MM.1S (cell line): ENCODE data around the gene HECTD4.

Source experiments
- DNase-seq: peaks from one replicate; pipeline ENCODE4 v3.0.0-alpha.2; 2015
- H2AFZ ChIP-seq: fragments of 300-600 bp; sonication (generic); 2 replicates; pipeline ENCODE4 v1.6.0; 2016; ENCODE audit warnings: antibody characterized with exemption, low read length
- H3F3A ChIP-seq: fragments of 300-600 bp; sonication (generic); 2 replicates; pipeline ENCODE4 v1.6.1; 2016; ENCODE audit warnings: mild to moderate bottlenecking, antibody characterized with exemption, low read length, moderate library complexity, mixed read lengths; ENCODE audit not compliant: insufficient read depth
- H3K27ac ChIP-seq: fragments of 300-600 bp; sonication (generic); 2 replicates; pipeline ENCODE4 v1.5.1; 2016; ENCODE audit warnings: mild to moderate bottlenecking, low read length
- H3K27me3 ChIP-seq: fragments of 300-600 bp; sonication (generic); replicated peaks from 2 replicates; pipeline ENCODE4 v1.6.0; 2016; ENCODE audit warnings: low read length; ENCODE audit not compliant: insufficient read depth
- H3K36me3 ChIP-seq: fragments of 300-600 bp; sonication (generic); replicated peaks from 2 replicates; pipeline ENCODE4 v1.6.1; 2016; ENCODE audit warnings: mild to moderate bottlenecking, low read length, mixed read lengths; ENCODE audit not compliant: insufficient read depth
- H3K4me1 ChIP-seq: fragments of 300-600 bp; sonication (generic); 2 replicates; pipeline ENCODE4 v1.6.1; 2016; ENCODE audit warnings: low read length, mixed read lengths
- H3K4me2 ChIP-seq: fragments of 300-600 bp; sonication (generic); 2 replicates; pipeline ENCODE4 v1.6.0; 2016; ENCODE audit warnings: low read depth, low read length
- H3K4me3 ChIP-seq: fragments of 300-600 bp; sonication (generic); 2 replicates; pipeline ENCODE4 v1.5.1; 2016; ENCODE audit warnings: low read length, mixed read lengths
- H3K79me2 ChIP-seq: fragments of 300-600 bp; sonication (generic); 2 replicates; pipeline ENCODE4 v1.6.1; 2016; ENCODE audit warnings: mixed run types, low read length, mixed read lengths
- H3K9ac ChIP-seq: fragments of 300-600 bp; sonication (generic); 2 replicates; pipeline ENCODE4 v1.6.1; 2016; ENCODE audit warnings: low read length, mixed read lengths
- H3K9me2 ChIP-seq: fragments of 300-600 bp; sonication (generic); replicated peaks from 2 replicates; pipeline ENCODE4 v1.6.1; 2016; ENCODE audit warnings: mild to moderate bottlenecking, low read length, mixed read lengths; ENCODE audit not compliant: insufficient read depth
- H3K9me3 ChIP-seq: fragments of 300-600 bp; sonication (generic); replicated peaks from 2 replicates; pipeline ENCODE4 v1.6.1; 2016; ENCODE audit warnings: mild to moderate bottlenecking, low read length, mixed read lengths; ENCODE audit not compliant: insufficient read depth
- H4K20me1 ChIP-seq: fragments of 300-600 bp; sonication (generic); 2 replicates; pipeline ENCODE4 v1.6.1; 2016; ENCODE audit warnings: mild to moderate bottlenecking, low read length, moderate library complexity, mixed read lengths; ENCODE audit not compliant: insufficient read depth
- EZH2 ChIP-seq: fragments of 300-600 bp; sonication (generic); optimal IDR thresholded peaks from 2 replicates; pipeline ENCODE3; 2017; ENCODE audit warnings: low read depth, mild to moderate bottlenecking, antibody characterized with exemption, low read length, mixed read lengths
- EZH2phosphoT487 ChIP-seq: fragments of 300-600 bp; sonication (generic); IDR thresholded peaks from 2 replicates; pipeline ENCODE4 v1.6.1; 2018; ENCODE audit warnings: antibody characterized with exemption, low read length
- TF ChIP-seq, protein P1 (sequence below): fragments of 300-600 bp; sonication (generic); IDR thresholded peaks from 2 replicates; pipeline ENCODE4 v1.5.1; 2016; ENCODE audit warnings: antibody characterized with exemption, low read length, mixed read lengths

HECTD4 gene

DNA sequence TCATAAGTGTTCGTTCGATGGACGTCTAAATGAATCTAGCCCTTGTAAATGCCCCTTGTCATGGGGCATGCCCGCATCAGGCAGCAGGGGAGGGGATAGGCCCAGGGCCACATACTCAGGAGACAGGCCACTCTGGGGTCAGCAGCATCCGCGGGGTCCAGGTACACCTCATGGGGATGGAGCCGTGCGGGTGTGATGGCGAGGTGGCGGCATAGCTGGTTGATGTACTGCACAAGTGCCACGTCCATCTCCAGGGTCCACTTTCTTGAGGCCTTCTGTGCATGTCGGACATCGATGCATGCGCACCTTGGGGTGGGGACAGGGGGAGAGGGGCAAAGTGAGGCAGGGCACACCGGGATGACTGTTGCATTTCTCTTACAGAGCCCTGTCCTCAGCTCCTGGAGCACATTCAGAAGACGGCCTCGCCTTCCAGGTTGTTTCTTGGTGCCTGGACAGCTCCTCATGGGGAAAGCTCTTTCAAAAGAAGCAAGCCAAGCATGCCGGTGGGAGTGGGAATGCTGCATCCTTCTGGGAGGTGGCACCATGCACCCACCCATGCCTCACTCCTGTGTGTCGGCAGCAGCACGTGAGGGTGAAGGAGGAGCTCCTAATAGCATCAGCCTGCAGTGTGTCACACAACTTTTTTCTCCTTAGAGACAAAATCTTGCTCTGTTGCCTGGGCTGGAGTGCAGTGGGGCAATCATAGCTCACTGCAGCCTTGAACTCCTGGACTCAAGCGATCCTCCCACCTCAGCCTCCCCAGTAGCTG, 209.5 kb downstream of the HECTD4 start:
- no peak overlapping the region for H2AFZ ChIP-seq
- H3K9me2 ChIP-seq = no peaks in the 10 kb centered on the region
- DNase-seq = no peak
- no peaks in the 10 kb centered on the region for H3K36me3 ChIP-seq
- H3K4me2 ChIP-seq = no peak overlapping the region
- H3F3A ChIP-seq = no peaks in the 10 kb centered on the region
- H3K4me3 ChIP-seq = no peak overlapping the region
- H3K27ac ChIP-seq = no peak overlapping the region
- no peaks in the 10 kb centered on the region for H3K4me1 ChIP-seq
- H4K20me1 ChIP-seq = no peaks in the 10 kb centered on the region
- TF ChIP-seq, protein P1, sequence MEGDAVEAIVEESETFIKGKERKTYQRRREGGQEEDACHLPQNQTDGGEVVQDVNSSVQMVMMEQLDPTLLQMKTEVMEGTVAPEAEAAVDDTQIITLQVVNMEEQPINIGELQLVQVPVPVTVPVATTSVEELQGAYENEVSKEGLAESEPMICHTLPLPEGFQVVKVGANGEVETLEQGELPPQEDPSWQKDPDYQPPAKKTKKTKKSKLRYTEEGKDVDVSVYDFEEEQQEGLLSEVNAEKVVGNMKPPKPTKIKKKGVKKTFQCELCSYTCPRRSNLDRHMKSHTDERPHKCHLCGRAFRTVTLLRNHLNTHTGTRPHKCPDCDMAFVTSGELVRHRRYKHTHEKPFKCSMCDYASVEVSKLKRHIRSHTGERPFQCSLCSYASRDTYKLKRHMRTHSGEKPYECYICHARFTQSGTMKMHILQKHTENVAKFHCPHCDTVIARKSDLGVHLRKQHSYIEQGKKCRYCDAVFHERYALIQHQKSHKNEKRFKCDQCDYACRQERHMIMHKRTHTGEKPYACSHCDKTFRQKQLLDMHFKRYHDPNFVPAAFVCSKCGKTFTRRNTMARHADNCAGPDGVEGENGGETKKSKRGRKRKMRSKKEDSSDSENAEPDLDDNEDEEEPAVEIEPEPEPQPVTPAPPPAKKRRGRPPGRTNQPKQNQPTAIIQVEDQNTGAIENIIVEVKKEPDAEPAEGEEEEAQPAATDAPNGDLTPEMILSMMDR = no peak
- TF ChIP-seq EZH2 = no peak
- no peak for TF ChIP-seq EZH2phosphoT487
- H3K79me2 ChIP-seq = no peaks in the 10 kb centered on the region
- H3K9me3 ChIP-seq = no peaks in the 10 kb centered on the region
- no peak overlapping the region for H3K9ac ChIP-seq
- no peaks in the 10 kb centered on the region for H3K27me3 ChIP-seq

DNA sequence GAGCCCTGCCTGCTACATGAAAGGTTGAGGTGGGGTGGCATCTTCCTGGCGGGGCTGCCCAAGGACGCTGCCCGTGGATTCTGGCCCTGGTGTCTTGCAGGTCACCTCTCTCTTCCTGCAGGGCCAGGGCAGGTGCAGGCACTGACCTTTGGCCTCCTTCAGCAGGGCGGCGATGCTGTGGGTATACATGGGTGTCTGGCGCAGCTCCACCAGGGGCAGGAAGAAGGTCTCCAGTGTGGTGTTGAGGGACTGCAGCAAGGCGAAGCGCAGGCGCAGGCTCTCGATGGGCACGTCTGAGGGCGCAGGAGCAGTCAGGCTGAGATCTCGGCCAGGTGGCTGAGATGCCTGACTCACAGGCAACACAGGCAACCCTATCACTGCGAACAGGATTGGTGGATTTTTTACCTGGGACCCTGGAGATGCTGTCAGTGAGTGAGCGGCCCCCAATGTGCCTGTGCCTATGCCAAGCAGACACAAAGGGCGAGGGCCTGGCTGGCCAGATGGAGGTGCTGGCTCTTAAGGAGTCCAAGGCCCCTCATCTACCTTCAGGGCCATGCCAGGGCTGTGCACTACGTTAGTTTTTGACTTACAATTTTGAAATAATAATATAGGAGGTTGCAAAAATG, 211.1 kb downstream of the HECTD4 start:
- H3K79me2 ChIP-seq = no peaks in the 10 kb centered on the region
- no peaks in the 10 kb centered on the region for H3K9me2 ChIP-seq
- H4K20me1 ChIP-seq = no peaks in the 10 kb centered on the region
- H3K27ac ChIP-seq = no peak overlapping the region
- no peaks in the 10 kb centered on the region for H3F3A ChIP-seq
- TF ChIP-seq EZH2phosphoT487 = no peak
- TF ChIP-seq, protein P1 = no peak
- no peak for TF ChIP-seq EZH2
- DNase-seq = no peak
- no peaks in the 10 kb centered on the region for H3K36me3 ChIP-seq
- no peaks in the 10 kb centered on the region for H3K9me3 ChIP-seq
- H3K4me3 ChIP-seq = no peak overlapping the region
- no peaks in the 10 kb centered on the region for H3K4me1 ChIP-seq
- no peaks in the 10 kb centered on the region for H3K27me3 ChIP-seq
- no peak overlapping the region for H3K4me2 ChIP-seq
- H3K9ac ChIP-seq = no peak overlapping the region
- no peak overlapping the region for H2AFZ ChIP-seq

DNA sequence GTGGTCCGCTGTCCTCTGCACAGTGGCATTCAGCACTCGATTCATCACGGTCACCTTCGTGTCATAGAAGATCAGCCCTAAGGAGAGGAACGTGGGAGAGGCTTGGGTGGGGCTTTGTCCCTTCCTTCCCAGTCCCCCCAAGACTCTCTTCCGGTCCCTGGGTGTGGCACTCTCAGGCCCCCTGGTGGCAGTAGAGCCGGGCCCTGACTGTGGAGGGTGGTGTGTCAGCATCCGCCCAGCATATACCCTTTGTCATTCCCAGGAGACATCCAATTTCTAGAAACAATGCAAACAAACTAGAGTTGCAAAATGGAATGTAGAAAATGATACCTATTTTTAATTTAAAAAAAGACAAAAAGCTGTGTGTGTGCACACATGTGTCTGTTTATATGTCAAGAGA, 211.9 kb downstream of the HECTD4 start:
- Histone ChIP-seq H3K4me2 (no peak overlapping the region), H4K20me1 (no peaks in the 10 kb centered on the region), H3K9me2 (no peaks in the 10 kb centered on the region), H3K79me2 (no peaks in the 10 kb centered on the region), H3K9ac (no peak overlapping the region), H3K9me3 (no peaks in the 10 kb centered on the region), H3K36me3 (no peaks in the 10 kb centered on the region), H3F3A (no peaks in the 10 kb centered on the region), H3K4me1 (no peaks in the 10 kb centered on the region), H2AFZ (no peak overlapping the region), H3K4me3 (no peak overlapping the region), H3K27ac (no peak overlapping the region), H3K27me3 (no peaks in the 10 kb centered on the region)
- DNase-seq = no peak
- TF ChIP-seq EZH2phosphoT487 (no peak), EZH2 (no peak)
- TF ChIP-seq, protein P1 = peak; percentile 18; the same call in 1 of the 2 replicates
